OCI-LY1 (cell line): ENCODE results near the gene MYO1D.

Experiments used
- H2AFZ ChIP-seq: fragments of 200-600 bp; sonication (generic), shearing (Covaris generic); 2 replicates; pipeline ENCODE4 v1.6.0; 2014; ENCODE audit warnings: antibody characterized with exemption, mild to moderate bottlenecking, low read length
- H3F3A ChIP-seq: fragments of 200-600 bp; sonication (generic), shearing (Covaris generic); 2 replicates; pipeline ENCODE4 v1.6.0; 2014; ENCODE audit warnings: mild to moderate bottlenecking, antibody characterized with exemption, low read length, moderate library complexity; ENCODE audit not compliant: insufficient read depth
- H3K27ac ChIP-seq: fragments of 200-600 bp; sonication (generic); 2 replicates; pipeline ENCODE4 v1.5.1; 2014; ENCODE audit warnings: low read length, mixed run types, mild to moderate bottlenecking, low read depth; ENCODE audit not compliant: poor library complexity, severe bottlenecking
- H3K27me3 ChIP-seq: fragments of 200-600 bp; sonication (generic); 2 replicates; pipeline ENCODE4 v1.6.0; 2014; ENCODE audit warnings: antibody characterized with exemption, mild to moderate bottlenecking, low read length, moderate library complexity; ENCODE audit not compliant: insufficient read depth
- H3K36me3 ChIP-seq: fragments of 200-600 bp; sonication (generic); 2 replicates; pipeline ENCODE4 v1.6.1; 2014; ENCODE audit warnings: mild to moderate bottlenecking, antibody characterized with exemption, low read length, moderate library complexity, mixed read lengths; ENCODE audit not compliant: insufficient read depth
- H3K4me1 ChIP-seq: fragments of 200-600 bp; sonication (generic); 2 replicates; pipeline ENCODE4 v1.5.1; 2014; ENCODE audit warnings: mild to moderate bottlenecking, low read length, moderate library complexity; ENCODE audit not compliant: insufficient read depth, severe bottlenecking
- H3K4me2 ChIP-seq: fragments of 200-600 bp; sonication (generic), shearing (Covaris generic); 2 replicates; pipeline ENCODE4 v1.6.1; 2014; ENCODE audit warnings: low read length
- H3K4me3 ChIP-seq: fragments of 200-600 bp; sonication (generic); 2 replicates; pipeline ENCODE4 v1.5.1; 2014; ENCODE audit warnings: low read length, low read depth, mild to moderate bottlenecking, mixed read lengths; ENCODE audit not compliant: poor library complexity, severe bottlenecking
- H3K79me2 ChIP-seq: fragments of 200-600 bp; shearing (Covaris generic); 2 replicates; pipeline ENCODE4 v1.6.1; 2016; ENCODE audit warnings: mixed run types, low read length, mixed read lengths; ENCODE audit not compliant: insufficient read depth
- H3K9ac ChIP-seq: fragments of 200-600 bp; sonication (generic), shearing (Covaris generic); 2 replicates; pipeline ENCODE4 v1.6.1; 2014; ENCODE audit warnings: mild to moderate bottlenecking, low read length, mixed read lengths
- H3K9me2 ChIP-seq: fragments of 200-600 bp; sonication (generic), shearing (Covaris generic); 2 replicates; pipeline ENCODE4 v1.6.1; 2014; ENCODE audit warnings: low read depth, mild to moderate bottlenecking, low read length, mixed read lengths
- H3K9me3 ChIP-seq: fragments of 200-600 bp; shearing (Covaris generic); 2 replicates; pipeline ENCODE4 v1.6.1; 2014; ENCODE audit warnings: low read length, mixed read lengths
- H4K20me1 ChIP-seq: fragments of 200-600 bp; sonication (generic), shearing (Covaris generic); 2 replicates; pipeline ENCODE4 v1.6.0; 2016; ENCODE audit warnings: mild to moderate bottlenecking, low read length; ENCODE audit not compliant: insufficient read depth
- EZH2 ChIP-seq: fragments of 200-600 bp; sonication (generic), shearing (Covaris generic); IDR thresholded peaks from 2 replicates; pipeline ENCODE4 v1.8.0; 2017; ENCODE audit warnings: borderline replicate concordance, mixed run types, mild to moderate bottlenecking, antibody characterized with exemption, low read length, moderate library complexity, mixed read lengths
- TF ChIP-seq, protein P1 (sequence below): fragments of 200-600 bp; sonication (generic), shearing (Covaris generic); IDR thresholded peaks from 2 replicates; pipeline ENCODE4 v1.5.1; 2017; ENCODE audit warnings: mild to moderate bottlenecking, antibody characterized with exemption, low read length, moderate library complexity, mixed read lengths

MYO1D gene

DNA sequence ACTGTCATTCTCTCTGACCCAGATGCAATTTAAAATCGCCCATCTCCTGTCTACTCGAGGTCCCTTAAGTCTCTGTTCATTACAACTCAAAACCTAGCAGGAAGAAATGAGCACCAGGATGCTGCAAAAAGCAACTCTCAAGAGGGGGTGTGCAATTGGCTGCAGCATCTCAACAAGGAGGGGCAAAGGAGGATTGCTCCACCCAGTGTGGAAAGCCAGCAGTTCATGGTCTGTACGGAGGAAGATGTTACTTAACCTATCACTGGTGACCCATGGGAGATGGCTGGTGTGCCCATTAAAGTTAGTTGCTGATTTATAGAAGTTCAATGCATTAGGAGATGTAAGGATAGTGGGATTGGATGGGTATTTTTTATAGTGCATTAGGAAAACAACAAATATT is 242.8 kb downstream of the MYO1D start:
- Histone ChIP-seq H3K9me3 (no peaks in the 10 kb centered on the region), H3K4me1 (no peaks in the 10 kb centered on the region), H3K4me2 (no peak overlapping the region), H3K36me3 (no peaks in the 10 kb centered on the region), H3K4me3 (no peak overlapping the region), H3K79me2 (no peaks in the 10 kb centered on the region), H3K27me3 (no peaks in the 10 kb centered on the region), H3K27ac (no peak overlapping the region), H3F3A (no peaks in the 10 kb centered on the region), H4K20me1 (no peaks in the 10 kb centered on the region), H3K9me2 (no peaks in the 10 kb centered on the region), H3K9ac (no peak overlapping the region), H2AFZ (no peak overlapping the region)
- TF ChIP-seq, protein P1, sequence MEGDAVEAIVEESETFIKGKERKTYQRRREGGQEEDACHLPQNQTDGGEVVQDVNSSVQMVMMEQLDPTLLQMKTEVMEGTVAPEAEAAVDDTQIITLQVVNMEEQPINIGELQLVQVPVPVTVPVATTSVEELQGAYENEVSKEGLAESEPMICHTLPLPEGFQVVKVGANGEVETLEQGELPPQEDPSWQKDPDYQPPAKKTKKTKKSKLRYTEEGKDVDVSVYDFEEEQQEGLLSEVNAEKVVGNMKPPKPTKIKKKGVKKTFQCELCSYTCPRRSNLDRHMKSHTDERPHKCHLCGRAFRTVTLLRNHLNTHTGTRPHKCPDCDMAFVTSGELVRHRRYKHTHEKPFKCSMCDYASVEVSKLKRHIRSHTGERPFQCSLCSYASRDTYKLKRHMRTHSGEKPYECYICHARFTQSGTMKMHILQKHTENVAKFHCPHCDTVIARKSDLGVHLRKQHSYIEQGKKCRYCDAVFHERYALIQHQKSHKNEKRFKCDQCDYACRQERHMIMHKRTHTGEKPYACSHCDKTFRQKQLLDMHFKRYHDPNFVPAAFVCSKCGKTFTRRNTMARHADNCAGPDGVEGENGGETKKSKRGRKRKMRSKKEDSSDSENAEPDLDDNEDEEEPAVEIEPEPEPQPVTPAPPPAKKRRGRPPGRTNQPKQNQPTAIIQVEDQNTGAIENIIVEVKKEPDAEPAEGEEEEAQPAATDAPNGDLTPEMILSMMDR: no peak
- TF ChIP-seq EZH2: no peak

GRCh38 chr17:32631341-32632096 is 245.4 kb downstream of the MYO1D start:
- H3K9ac ChIP-seq: no peak overlapping the region
- H3K9me2 ChIP-seq: no peaks in the 10 kb centered on the region
- no peak overlapping the region for H3K27ac ChIP-seq
- no peak overlapping the region for H3K4me3 ChIP-seq
- H3K9me3 ChIP-seq: no peaks in the 10 kb centered on the region
- H3K36me3 ChIP-seq: no peaks in the 10 kb centered on the region
- no peak overlapping the region for H3K4me2 ChIP-seq
- H3K4me1 ChIP-seq: no peaks in the 10 kb centered on the region
- no peaks in the 10 kb centered on the region for H3K79me2 ChIP-seq
- no peaks in the 10 kb centered on the region for H3F3A ChIP-seq
- H3K27me3 ChIP-seq: no peaks in the 10 kb centered on the region; the same call in 1 of the 2 replicates
- H2AFZ ChIP-seq: no peak overlapping the region
- TF ChIP-seq EZH2: no peak
- TF ChIP-seq, protein P1: no peak
- no peaks in the 10 kb centered on the region for H4K20me1 ChIP-seq

GRCh38 chr17:32629563-32630190 is 247.2 kb downstream of the MYO1D start:
- Histone ChIP-seq H3K27ac (no peak overlapping the region), H3F3A (no peaks in the 10 kb centered on the region), H3K4me3 (no peak overlapping the region), H3K9me2 (no peaks in the 10 kb centered on the region), H3K36me3 (no peaks in the 10 kb centered on the region), H4K20me1 (no peaks in the 10 kb centered on the region), H3K79me2 (no peaks in the 10 kb centered on the region), H3K9ac (no peak overlapping the region), H2AFZ (no peak overlapping the region), H3K4me1 (no peaks in the 10 kb centered on the region), H3K9me3 (no peaks in the 10 kb centered on the region), H3K27me3 (no peaks in the 10 kb centered on the region; the same call in 1 of the 2 replicates), H3K4me2 (no peak overlapping the region)
- TF ChIP-seq, protein P1: no peak
- TF ChIP-seq EZH2: no peak
